Measurements from ENCODE around the gene RUFY3. TPM values are rescaled to one million over a fixed set of nuclear protein-coding genes. Genes with fewer than 3 reads are reported as not detected.
"Not testable (repeated sequence)": the region's sequence is repeated elsewhere in the genome, so short reads cannot be mapped to it uniquely, and the experiment has no call there.

RUFY3 gene
- total and polyA plus RNA-seq, 4 donors: 9.2 to 35.2 (median 15.0) TPM

- not testable (repeated sequence) for H3K27me3 ChIP-seq (ENCODE audit: control insufficient read depth in 4 of 4, insufficient read depth in 4 of 4, low read length in 3 of 4); H3K4me3 ChIP-seq (ENCODE audit: low read depth in 1 of 3, low read length in 3 of 3); H3K9me3 ChIP-seq (ENCODE audit: control insufficient read depth in 4 of 4, low read length in 3 of 4); H3K27ac ChIP-seq (ENCODE audit: low read depth in 1 of 2, low read length in 2 of 2); DNase-seq (ENCODE audit: low spot score); H3K36me3 ChIP-seq (ENCODE audit: control insufficient read depth in 4 of 4, insufficient read depth in 3 of 4, low read depth in 1 of 4, low read length in 3 of 4); H3K9ac ChIP-seq (ENCODE audit: low read depth in 1 of 2, low read length in 2 of 2); H3K4me1 ChIP-seq (ENCODE audit: control insufficient read depth in 4 of 4, insufficient read depth in 4 of 4, low read length in 3 of 4)
- WGBS: 90% methylated on average over 8 of the region's 8 CpGs
These were observed 23.3 kb upstream of the RUFY3 start for GRCh38 chr4:70698435-70698834.

DNA sequence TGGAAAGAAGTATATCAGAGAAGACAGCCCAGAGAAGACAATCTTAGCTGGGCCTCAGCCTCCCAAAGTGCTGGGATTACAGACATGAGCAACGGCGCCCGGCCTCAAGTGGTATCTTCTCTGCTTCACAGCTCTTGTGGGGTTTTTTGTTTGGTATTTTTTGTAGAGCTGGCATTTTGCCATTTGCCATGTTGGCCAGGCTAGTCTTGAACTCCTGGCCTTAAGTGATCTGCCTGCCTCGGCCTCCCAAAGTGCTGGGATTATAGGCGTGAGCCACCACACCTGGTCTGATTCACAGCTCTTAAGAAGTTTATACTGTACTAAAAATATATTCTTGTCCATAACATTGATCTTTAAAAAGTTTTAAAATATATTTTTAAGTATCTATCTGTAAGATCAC is 21.1 kb upstream of the RUFY3 start:
- H3K36me3 ChIP-seq (ENCODE audit: control insufficient read depth in 4 of 4, insufficient read depth in 3 of 4, low read depth in 1 of 4, low read length in 3 of 4): no peaks in the 10 kb centered on the region
- no peak for DNase-seq (ENCODE audit: low spot score)
- H3K27ac ChIP-seq (ENCODE audit: low read depth in 1 of 2, low read length in 2 of 2): no peak overlapping the region
- H3K9me3 ChIP-seq (ENCODE audit: control insufficient read depth in 4 of 4, low read length in 3 of 4): no peaks in the 10 kb centered on the region
- H3K4me1 ChIP-seq (ENCODE audit: control insufficient read depth in 4 of 4, insufficient read depth in 4 of 4, low read length in 3 of 4): peaks cover 0 to 6% (median 4%) of the 10 kb centered on the region in 4 donors
- TF ChIP-seq JUND (IDR thresholded peaks at IDR 0.05): no peak
- TF ChIP-seq FOXA1 (IDR thresholded peaks at IDR 0.05): no peak
- no peak for TF ChIP-seq MAX (IDR thresholded peaks at IDR 0.05)
- no peak for TF ChIP-seq RAD21 (IDR thresholded peaks at IDR 0.05)
- TF ChIP-seq RXRA (IDR thresholded peaks at IDR 0.05): no peak
- no peaks in the 10 kb centered on the region for H3K27me3 ChIP-seq (ENCODE audit: control insufficient read depth in 4 of 4, insufficient read depth in 4 of 4, low read length in 3 of 4)
- no peak overlapping the region for H3K9ac ChIP-seq (ENCODE audit: low read depth in 1 of 2, low read length in 2 of 2)
- H3K4me3 ChIP-seq (ENCODE audit: low read depth in 1 of 3, low read length in 3 of 3): no peak overlapping the region
- 94% methylated on average over 5 of the region's 5 CpGs for WGBS

- H3K4me1 ChIP-seq (ENCODE audit: control insufficient read depth in 4 of 4, insufficient read depth in 4 of 4, low read length in 3 of 4): peaks cover 0 to 12% (median 4%) of the 10 kb centered on the region in 4 donors
- 94% methylated on average over 1 of the region's 1 CpG for WGBS
- H3K9me3 ChIP-seq (ENCODE audit: control insufficient read depth in 4 of 4, low read length in 3 of 4): no peaks in the 10 kb centered on the region
- no peak overlapping the region for H3K4me3 ChIP-seq (ENCODE audit: low read depth in 1 of 3, low read length in 3 of 3)
- TF ChIP-seq MAX (IDR thresholded peaks at IDR 0.05) (no peak), ZBTB33 (IDR thresholded peaks at IDR 0.05) (no peak), REST (IDR thresholded peaks at IDR 0.05) (no peak), FOXA1 (IDR thresholded peaks at IDR 0.05) (no peak), NR2F2 (IDR thresholded peaks at IDR 0.05) (no peak), GABPA (IDR thresholded peaks at IDR 0.05 in 1 of 2, conservative IDR thresholded peaks at IDR 0.05 in 1 of 2) (no peak), HNF4A (conservative IDR thresholded peaks at IDR 0.05) (no peak), HNF4G (IDR thresholded peaks at IDR 0.05) (no peak), JUND (IDR thresholded peaks at IDR 0.05) (no peak)
- TF ChIP-seq, protein P1, sequence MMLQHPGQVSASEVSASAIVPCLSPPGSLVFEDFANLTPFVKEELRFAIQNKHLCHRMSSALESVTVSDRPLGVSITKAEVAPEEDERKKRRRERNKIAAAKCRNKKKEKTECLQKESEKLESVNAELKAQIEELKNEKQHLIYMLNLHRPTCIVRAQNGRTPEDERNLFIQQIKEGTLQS (IDR thresholded peaks at IDR 0.05): no peak
- DNase-seq (ENCODE audit: low spot score): no peak
- no peak overlapping the region for H3K27ac ChIP-seq (ENCODE audit: low read depth in 1 of 2, low read length in 2 of 2)
- no peaks in the 10 kb centered on the region for H3K36me3 ChIP-seq (ENCODE audit: control insufficient read depth in 4 of 4, insufficient read depth in 3 of 4, low read depth in 1 of 4, low read length in 3 of 4)
- no peak overlapping the region for H3K9ac ChIP-seq (ENCODE audit: low read depth in 1 of 2, low read length in 2 of 2)
- no peaks in the 10 kb centered on the region for H3K27me3 ChIP-seq (ENCODE audit: control insufficient read depth in 4 of 4, insufficient read depth in 4 of 4, low read length in 3 of 4)
These were observed 20.5 kb upstream of the RUFY3 start for GRCh38 chr4:70701271-70701670.

GRCh38 chr4:70702592-70702991 is 19.2 kb upstream of the RUFY3 start:
- peaks cover 0 to 17% (median 7%) of the 10 kb centered on the region in 4 donors for H3K4me1 ChIP-seq (ENCODE audit: control insufficient read depth in 4 of 4, insufficient read depth in 4 of 4, low read length in 3 of 4)
- H3K9me3 ChIP-seq (ENCODE audit: control insufficient read depth in 4 of 4, low read length in 3 of 4); H3K27ac ChIP-seq (ENCODE audit: low read depth in 1 of 2, low read length in 2 of 2); H3K9ac ChIP-seq (ENCODE audit: low read depth in 1 of 2, low read length in 2 of 2); H3K36me3 ChIP-seq (ENCODE audit: control insufficient read depth in 4 of 4, insufficient read depth in 3 of 4, low read depth in 1 of 4, low read length in 3 of 4); H3K27me3 ChIP-seq (ENCODE audit: control insufficient read depth in 4 of 4, insufficient read depth in 4 of 4, low read length in 3 of 4); H3K4me3 ChIP-seq (ENCODE audit: low read depth in 1 of 3, low read length in 3 of 3); DNase-seq (ENCODE audit: low spot score): not testable (repeated sequence)
- WGBS: 70% methylated on average over 2 of the region's 2 CpGs
